ENCODE results near the gene RAPGEF6. TPM values are rescaled to one million over a fixed set of nuclear protein-coding genes. Genes with fewer than 3 reads are reported as not detected.

RAPGEF6 gene
- total and polyA plus RNA-seq, 2 experiments from 2014 or later: 9.5 to 20.3 TPM

GRCh38 chr5:131617140-131617822 lies 17.7 kb downstream of the RAPGEF6 start:
- H4K20me1 ChIP-seq (replicated peaks; ENCODE audit: insufficient read depth): peaks cover 37% of the 10 kb centered on the region
- Mint-ChIP-seq H3K4me3 (no peak overlapping the region), H3K27ac (no peak overlapping the region; the same call in 1 of the 2 replicates), H3K9me3 (no peaks in the 10 kb centered on the region), H3K27me3 (ENCODE audit: insufficient read depth, low read depth, poor library complexity) (peaks cover 3% of the 10 kb centered on the region), H3K4me1 (peaks cover 8% of the 10 kb centered on the region), H3K36me3 (ENCODE audit: low read depth) (no peaks in the 10 kb centered on the region)
- H3K4me3 ChIP-seq: no peak overlapping the region
- ATAC-seq (no peak), DNase-seq (ENCODE audit: low spot score) (no peak)
- peaks cover 15% of the 10 kb centered on the region for H3K4me1 ChIP-seq (ENCODE audit: insufficient read depth)
- H3K36me3 ChIP-seq (ENCODE audit: insufficient read depth): no peaks in the 10 kb centered on the region
- no peaks in the 10 kb centered on the region for H3K27me3 ChIP-seq (ENCODE audit: insufficient read depth)
- no peak overlapping the region for H2AFZ ChIP-seq
- H3K79me2 ChIP-seq (replicated peaks; ENCODE audit: insufficient read depth): peaks cover 100% of the 10 kb centered on the region
- H3K4me2 ChIP-seq: no peak overlapping the region
- no peak overlapping the region for H3K27ac ChIP-seq (ENCODE audit: low read depth)
- no peaks in the 10 kb centered on the region for H3F3A ChIP-seq (replicated peaks; ENCODE audit: low read depth)
- no peak for TF ChIP-seq EZH2 (IDR thresholded peaks at IDR 0.05; ENCODE audit: low read depth, unreplicated experiment)
- no peak for TF ChIP-seq CREB1 (CRISPR knock-in tag; IDR thresholded peaks at IDR 0.05; ENCODE audit: low read depth)
- no peak for TF ChIP-seq POLR2AphosphoS5 (IDR thresholded peaks at IDR 0.05; ENCODE audit: low read depth)
- TF ChIP-seq STAT1 (IDR thresholded peaks at IDR 0.05; ENCODE audit: unreplicated experiment): no peak
- TF ChIP-seq JUNB (IDR thresholded peaks at IDR 0.05; ENCODE audit: unreplicated experiment): no peak
- no peak for TF ChIP-seq CTCF (conservative IDR thresholded peaks at IDR 0.05; ENCODE audit: low read depth in 2 of 2)
- no peak for TF ChIP-seq ETS1 (IDR thresholded peaks at IDR 0.05)
- TF ChIP-seq EZH2phosphoT487 (IDR thresholded peaks at IDR 0.05; ENCODE audit: unreplicated experiment): no peak
- TF ChIP-seq REST (IDR thresholded peaks at IDR 0.05; ENCODE audit: unreplicated experiment): no peak
- TF ChIP-seq ZNF114 (CRISPR knock-in tag; IDR thresholded peaks at IDR 0.05): no peak
- no peak for TF ChIP-seq NANOG (IDR thresholded peaks at IDR 0.05; ENCODE audit: borderline replicate concordance)
- TF ChIP-seq ZNF331 (CRISPR knock-in tag; IDR thresholded peaks at IDR 0.05; ENCODE audit: low read depth): no peak
- no peak for TF ChIP-seq ZNF462 (CRISPR knock-in tag; IDR thresholded peaks at IDR 0.05)
- H3K9me2 ChIP-seq (ENCODE audit: insufficient read depth): no peaks in the 10 kb centered on the region

Measured in GM23338 (cell line).